Astrocyte of the spinal cord (primary cell): ENCODE results near the gene LAMA3.
"Not testable (repeated sequence)": the region's sequence is repeated elsewhere in the genome, so short reads cannot be mapped to it uniquely, and the experiment has no call there.

Experiments
- DNase-seq: peaks from one replicate; pipeline ENCODE4 v3.0.0; 2011; ENCODE audit warnings: low read depth, low spot score
- H3K4me3 ChIP-seq: 2 replicates; pipeline ENCODE4 v1.5.1; 2011; ENCODE audit warnings: low read depth, mild to moderate bottlenecking, low read length, moderate library complexity
- in situ Hi-C: cut with HindIII; loops from 2 replicates; pipeline ENCODE4 v1.10.0; 2017; ENCODE audit warnings: low sequenced_read_pairs
- TF ChIP-seq, protein P1 (sequence below): IDR thresholded peaks from 2 replicates; pipeline ENCODE4 v1.5.1; 2012; ENCODE audit warnings: low read depth, mild to moderate bottlenecking, low read length, inconsistent platforms

Gene LAMA3

GRCh38 chr18:23733895-23734294 lies 44.6 kb downstream of the LAMA3 start:
- no peak for DNase-seq
- in situ Hi-C loops = no loop called here
- TF ChIP-seq, protein P1, sequence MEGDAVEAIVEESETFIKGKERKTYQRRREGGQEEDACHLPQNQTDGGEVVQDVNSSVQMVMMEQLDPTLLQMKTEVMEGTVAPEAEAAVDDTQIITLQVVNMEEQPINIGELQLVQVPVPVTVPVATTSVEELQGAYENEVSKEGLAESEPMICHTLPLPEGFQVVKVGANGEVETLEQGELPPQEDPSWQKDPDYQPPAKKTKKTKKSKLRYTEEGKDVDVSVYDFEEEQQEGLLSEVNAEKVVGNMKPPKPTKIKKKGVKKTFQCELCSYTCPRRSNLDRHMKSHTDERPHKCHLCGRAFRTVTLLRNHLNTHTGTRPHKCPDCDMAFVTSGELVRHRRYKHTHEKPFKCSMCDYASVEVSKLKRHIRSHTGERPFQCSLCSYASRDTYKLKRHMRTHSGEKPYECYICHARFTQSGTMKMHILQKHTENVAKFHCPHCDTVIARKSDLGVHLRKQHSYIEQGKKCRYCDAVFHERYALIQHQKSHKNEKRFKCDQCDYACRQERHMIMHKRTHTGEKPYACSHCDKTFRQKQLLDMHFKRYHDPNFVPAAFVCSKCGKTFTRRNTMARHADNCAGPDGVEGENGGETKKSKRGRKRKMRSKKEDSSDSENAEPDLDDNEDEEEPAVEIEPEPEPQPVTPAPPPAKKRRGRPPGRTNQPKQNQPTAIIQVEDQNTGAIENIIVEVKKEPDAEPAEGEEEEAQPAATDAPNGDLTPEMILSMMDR = no peak
- no peak overlapping the region for H3K4me3 ChIP-seq

- DNase-seq = peak; percentile 52
- no peak overlapping the region for H3K4me3 ChIP-seq
- TF ChIP-seq, protein P1 = no peak
- in situ Hi-C loops = no loop called here
Observed at GRCh38 chr18:23735021-23735464, 45.8 kb downstream of the LAMA3 start.

DNA sequence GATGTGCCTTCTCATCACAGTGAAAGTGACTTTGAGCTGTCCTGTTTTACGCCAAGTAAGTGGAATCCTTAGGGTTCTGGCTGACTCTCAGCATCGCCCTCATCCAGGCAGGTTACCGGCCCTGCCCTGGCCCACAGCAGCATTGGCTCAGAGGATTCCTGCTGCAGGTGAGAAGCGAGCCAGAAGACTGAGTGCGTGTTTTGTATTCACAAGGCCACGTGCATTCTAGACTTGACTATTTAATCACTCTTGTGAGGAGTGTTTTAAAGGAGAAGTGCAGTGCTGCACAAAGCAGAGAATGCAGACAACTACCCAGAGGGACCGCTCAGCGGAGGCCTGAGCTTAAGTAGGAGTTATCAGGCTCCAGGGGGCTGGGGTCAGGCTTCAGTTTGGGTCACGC lies 48.3 kb downstream of the LAMA3 start:
- in situ Hi-C loops = no loop called here
- H3K4me3 ChIP-seq = no peak overlapping the region

GRCh38 chr18:23738151-23738550 lies 48.9 kb downstream of the LAMA3 start:
- DNase-seq = no peak
- no peak overlapping the region for H3K4me3 ChIP-seq
- TF ChIP-seq, protein P1 = no peak
- in situ Hi-C loops = no loop called here

More for the DNA sequence above, 48.3 kb downstream of the LAMA3 start:
- TF ChIP-seq, protein P1 = no peak
- DNase-seq = no peak

DNA sequence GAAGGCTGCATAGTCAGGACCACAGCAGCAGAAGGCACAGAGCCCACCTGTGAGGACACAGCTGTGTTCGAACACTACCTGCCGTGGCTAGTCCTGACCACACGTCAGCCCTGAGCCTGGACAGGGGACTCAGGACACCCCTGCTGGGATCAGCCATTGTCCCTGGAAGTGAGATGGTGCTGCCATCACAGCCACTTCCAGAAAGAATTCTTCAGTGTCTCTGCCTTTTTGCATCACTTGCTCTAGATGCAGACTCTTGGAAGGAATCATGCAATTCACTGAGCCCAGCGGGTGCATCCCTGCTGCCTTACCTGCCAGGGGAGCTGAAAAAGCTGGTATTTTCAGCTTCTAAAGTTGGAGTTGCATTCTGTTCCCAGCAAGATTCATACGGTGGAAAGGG lies 49.3 kb downstream of the LAMA3 start:
- no peak overlapping the region for H3K4me3 ChIP-seq
- TF ChIP-seq, protein P1 = no peak
- no peak for DNase-seq
- in situ Hi-C loops = no loop called here

DNA sequence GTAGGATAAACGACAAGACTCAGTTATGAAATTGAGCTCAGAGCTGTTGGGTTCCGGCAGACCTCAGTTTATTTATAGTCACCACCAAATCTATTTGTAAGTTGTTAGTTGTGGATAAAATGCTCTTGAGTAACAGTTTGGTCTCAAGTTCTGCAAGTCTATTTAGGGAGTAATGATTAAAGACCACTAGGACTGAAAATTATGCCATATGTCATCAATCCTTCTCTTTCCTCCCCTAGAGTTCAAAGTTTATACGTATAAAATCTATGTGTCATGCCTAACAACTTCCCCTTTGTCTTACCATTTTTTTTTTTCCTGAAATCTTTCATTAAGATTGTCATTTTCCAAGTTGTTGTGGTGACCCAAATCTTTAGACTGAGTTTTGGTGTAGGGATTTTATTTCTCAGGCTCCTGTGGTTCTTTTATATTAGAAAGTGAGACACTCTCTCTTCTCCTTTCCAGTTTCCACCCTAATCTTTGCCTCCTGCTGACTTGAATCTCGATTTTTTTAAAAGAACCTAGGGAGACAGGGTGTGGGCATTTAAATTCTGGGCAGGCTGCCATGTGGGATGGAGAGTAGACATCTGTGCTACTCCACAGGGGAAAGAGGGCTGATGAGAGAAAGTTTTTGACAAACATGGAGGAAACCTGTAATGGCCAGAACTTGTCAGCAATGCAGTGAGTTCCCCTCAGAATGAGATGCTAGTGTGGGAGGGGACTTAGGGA lies 51.0 kb downstream of the LAMA3 start:
- TF ChIP-seq, protein P1 = no peak
- in situ Hi-C loops = no loop called here
- peak; percentile 34 for DNase-seq
- no peak overlapping the region for H3K4me3 ChIP-seq

DNA sequence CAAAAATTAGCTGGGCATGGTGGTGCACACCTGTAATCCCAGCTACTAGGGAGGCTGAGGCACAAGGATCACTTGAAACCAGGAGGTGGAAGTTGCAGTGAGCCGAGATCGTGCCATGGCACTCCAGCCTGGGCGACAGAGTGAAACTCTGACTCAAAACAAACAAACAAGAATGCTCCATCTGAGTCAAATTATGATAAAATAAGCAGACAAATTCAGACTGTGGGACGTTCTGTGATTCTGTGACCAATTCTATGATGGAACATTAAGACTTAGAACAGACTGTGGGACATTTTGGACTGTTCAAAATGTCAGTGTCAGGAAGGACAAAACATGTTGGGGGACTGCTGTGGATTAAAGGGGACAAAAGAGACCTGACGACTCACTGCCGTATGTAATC lies 52.7 kb downstream of the LAMA3 start:
- in situ Hi-C loops, DNase-seq, H3K4me3 ChIP-seq: not testable (repeated sequence)
